ENCODE data around the gene SVIL. TPM values are rescaled to one million over a fixed set of nuclear protein-coding genes. Genes with fewer than 3 reads are reported as not detected.

SVIL gene
- total RNA-seq, 2 experiments from 2014 or later = 10.3 to 12.8 TPM

DNA sequence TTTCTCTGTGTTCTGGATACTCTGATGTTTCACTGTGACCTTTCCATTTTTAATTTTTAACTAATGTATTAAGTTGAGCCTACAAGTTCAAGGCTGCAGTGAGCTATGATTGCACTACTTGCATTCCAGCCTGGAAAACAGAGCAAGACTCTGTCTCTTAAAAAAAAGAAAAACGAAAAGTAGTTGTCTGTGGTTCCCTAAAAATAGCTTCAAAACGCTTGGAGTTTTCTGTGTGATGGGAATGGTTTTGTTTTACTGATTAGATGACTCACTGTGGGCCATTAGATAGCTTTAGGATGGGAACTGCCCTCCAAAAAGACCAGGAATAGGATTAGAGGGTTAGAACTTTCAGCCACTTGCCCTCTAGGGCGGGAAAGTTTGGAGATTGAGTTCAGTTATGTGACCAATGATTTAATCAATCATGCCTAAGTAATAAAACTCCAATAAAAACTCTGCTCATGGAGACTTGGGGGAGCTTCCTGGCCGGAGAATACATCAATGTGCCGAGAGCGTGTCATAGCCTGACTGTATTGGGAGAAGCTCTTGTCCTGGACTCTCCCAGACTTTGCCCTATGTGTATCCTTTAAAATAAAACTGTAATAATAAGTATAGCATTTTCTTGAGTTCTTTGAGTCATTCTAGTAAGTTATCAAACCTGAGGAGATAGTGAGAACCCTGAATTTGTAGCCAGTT lies 198.8 kb downstream of the SVIL start:
- Mint-ChIP-seq H3K4me1 (no peaks in the 10 kb centered on the region), H3K27ac (no peak overlapping the region), H3K27me3 (no peaks in the 10 kb centered on the region), H3K36me3 (ENCODE audit: low read depth) (peaks cover 17% of the 10 kb centered on the region), H3K9me3 (peaks cover 11% of the 10 kb centered on the region), H3K4me3 (no peak overlapping the region)
- CTCF ChIA-PET = interaction anchor here (0.6 kb wide), 1 partner anchor 629 kb away, joined by 3 read pairs; no protein-coding TSS in a partner anchor
- POLR2A ChIA-PET = no interaction called here
- no peak for DNase-seq

DNA sequence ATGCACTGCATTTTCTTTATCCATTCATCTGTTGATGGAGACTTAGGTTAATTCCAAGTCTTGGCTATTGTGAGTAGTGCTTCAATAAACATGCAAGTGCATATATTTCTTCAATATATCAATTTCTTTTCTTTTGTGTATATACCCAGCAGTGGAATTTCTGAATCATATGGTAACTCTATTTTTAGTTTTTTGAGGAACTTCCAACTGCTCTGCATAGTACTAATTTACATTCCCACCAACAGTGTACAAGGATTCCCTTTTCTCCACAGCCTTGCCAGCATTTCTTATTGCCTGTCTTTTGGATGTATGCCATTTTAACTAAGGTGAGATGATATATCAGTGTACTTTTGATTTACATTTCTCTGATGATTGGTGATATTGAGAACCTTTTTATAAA lies 200.7 kb downstream of the SVIL start:
- POLR2A ChIA-PET = no interaction called here
- Mint-ChIP-seq H3K36me3 (ENCODE audit: low read depth) (peaks cover 11% of the 10 kb centered on the region), H3K27me3 (no peaks in the 10 kb centered on the region)

DNA sequence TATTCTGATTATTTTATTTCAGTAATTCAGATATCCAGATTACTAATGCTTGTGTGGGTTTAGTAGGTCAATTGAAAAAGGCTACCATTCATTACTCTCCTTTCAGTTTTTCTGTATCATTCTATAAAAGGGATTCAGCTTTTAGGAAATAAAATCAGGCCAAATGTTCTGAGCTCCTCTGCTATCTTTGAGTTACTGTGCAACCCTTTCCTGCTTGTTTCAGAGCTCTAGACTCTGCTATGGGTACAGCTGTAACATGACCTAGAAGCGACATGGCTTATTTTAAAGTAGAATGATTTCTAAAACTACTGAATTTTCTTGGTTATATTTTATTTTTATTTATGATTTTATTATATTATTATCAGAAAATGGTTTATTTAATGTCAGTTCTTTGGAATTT lies 203.1 kb downstream of the SVIL start:
- no peak overlapping the region for H3K27ac Mint-ChIP-seq
- CTCF ChIA-PET = interaction anchor here (1.0 kb wide), 1 partner anchor 14 kb away, joined by 3 read pairs; no protein-coding TSS in a partner anchor
- no peaks in the 10 kb centered on the region for H3K27me3 Mint-ChIP-seq
- DNase-seq = no peak
- peaks cover 3% of the 10 kb centered on the region for H3K36me3 Mint-ChIP-seq (ENCODE audit: low read depth)
- no peaks in the 10 kb centered on the region for H3K9me3 Mint-ChIP-seq
- no peaks in the 10 kb centered on the region for H3K4me1 Mint-ChIP-seq
- no peak overlapping the region for H3K4me3 Mint-ChIP-seq
- POLR2A ChIA-PET = no interaction called here

More for the DNA sequence above, 200.7 kb downstream of the SVIL start:
- no peak overlapping the region for H3K27ac Mint-ChIP-seq
- no peaks in the 10 kb centered on the region for H3K4me1 Mint-ChIP-seq
- peaks cover 7% of the 10 kb centered on the region for H3K9me3 Mint-ChIP-seq
- CTCF ChIA-PET = interaction anchor here (0.9 kb wide), 1 partner anchor 12 kb away, joined by 4 read pairs; no protein-coding TSS in a partner anchor
- H3K4me3 Mint-ChIP-seq = no peak overlapping the region
- no peak for DNase-seq

- no peak for DNase-seq
- Mint-ChIP-seq H3K27ac (no peak overlapping the region), H3K36me3 (ENCODE audit: low read depth) (no peaks in the 10 kb centered on the region), H3K4me1 (no peaks in the 10 kb centered on the region), H3K4me3 (no peak overlapping the region), H3K9me3 (no peaks in the 10 kb centered on the region), H3K27me3 (no peaks in the 10 kb centered on the region)
- CTCF ChIA-PET = interaction anchor here (0.6 to 1.6 kb wide), 3 partner anchors 15 to 44 kb away, joined by 3 to 4 read pairs (median 3); no protein-coding TSS in a partner anchor
- POLR2A ChIA-PET = no interaction called here
These were observed 204.7 kb downstream of the SVIL start for GRCh38 chr10:29430101-29430500.

- POLR2A ChIA-PET = no interaction called here
These were observed 206.3 kb downstream of the SVIL start for GRCh38 chr10:29428486-29428885.

GRCh38 chr10:29427667-29428066 lies 207.1 kb downstream of the SVIL start:
- no peak overlapping the region for H3K4me3 Mint-ChIP-seq
- ChIA-PET CTCF (no interaction called here), POLR2A (no interaction called here)
- H3K27me3 Mint-ChIP-seq = no peaks in the 10 kb centered on the region
- H3K36me3 Mint-ChIP-seq (ENCODE audit: low read depth) = peaks cover 6% of the 10 kb centered on the region
- H3K9me3 Mint-ChIP-seq = no peaks in the 10 kb centered on the region
- no peak for DNase-seq
- no peaks in the 10 kb centered on the region for H3K4me1 Mint-ChIP-seq
- no peak overlapping the region for H3K27ac Mint-ChIP-seq

More at GRCh38 chr10:29428486-29428885, 206.3 kb downstream of the SVIL start:
- Mint-ChIP-seq H3K4me3 (no peak overlapping the region), H3K9me3 (no peaks in the 10 kb centered on the region), H3K36me3 (ENCODE audit: low read depth) (peaks cover 5% of the 10 kb centered on the region), H3K27ac (no peak overlapping the region), H3K27me3 (no peaks in the 10 kb centered on the region), H3K4me1 (no peaks in the 10 kb centered on the region)
- DNase-seq = no peak
- CTCF ChIA-PET = interaction anchor here (1.0 to 1.6 kb wide), 2 partner anchors 18 to 20 kb away, joined by 3 to 4 read pairs; no protein-coding TSS in a partner anchor

DNA sequence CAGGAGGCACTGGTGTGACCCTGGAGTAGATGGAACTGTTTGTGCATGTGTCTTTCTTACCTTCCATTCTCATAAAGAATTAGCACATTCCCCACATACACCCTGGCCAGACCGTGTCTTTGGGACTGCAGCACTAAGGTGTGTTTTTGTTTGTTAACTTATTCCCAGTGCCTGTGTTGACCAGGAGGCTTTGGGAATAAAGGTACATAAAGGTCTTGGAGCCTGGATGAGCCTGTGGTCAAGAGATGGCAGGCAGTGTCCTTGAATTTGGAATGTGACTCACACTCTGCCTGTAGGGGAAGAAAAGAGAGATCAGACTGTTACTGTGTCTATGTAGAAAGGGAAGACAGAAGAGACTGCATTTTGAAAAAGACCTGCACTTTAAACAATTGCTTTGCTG lies 208.4 kb downstream of the SVIL start:
- H3K4me3 Mint-ChIP-seq = no peak overlapping the region
- H3K36me3 Mint-ChIP-seq (ENCODE audit: low read depth) = peaks cover 17% of the 10 kb centered on the region
- ChIA-PET CTCF (no interaction called here), POLR2A (no interaction called here)
- no peak overlapping the region for H3K27ac Mint-ChIP-seq
- no peak for DNase-seq
- H3K4me1 Mint-ChIP-seq = no peaks in the 10 kb centered on the region
- H3K27me3 Mint-ChIP-seq = no peaks in the 10 kb centered on the region
- H3K9me3 Mint-ChIP-seq = no peaks in the 10 kb centered on the region

DNA sequence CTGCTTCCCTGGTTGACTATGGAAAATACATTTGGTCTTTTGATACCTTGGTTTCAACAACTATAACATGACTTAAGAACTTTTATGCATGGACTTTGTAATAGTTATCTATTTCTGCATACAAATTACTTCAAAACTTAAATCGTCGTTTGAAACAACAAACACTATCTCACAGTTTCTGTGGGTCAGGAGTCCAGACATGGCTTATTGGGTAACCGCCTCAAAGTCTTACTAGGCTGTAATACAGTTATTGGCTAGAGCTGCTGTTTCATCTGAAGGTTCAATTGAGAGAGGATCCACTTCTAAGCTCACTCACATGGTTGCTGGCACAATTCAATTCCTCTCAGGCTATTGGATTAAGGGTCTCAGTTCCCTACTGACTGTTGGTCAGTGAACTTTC lies 210.8 kb downstream of the SVIL start:
- peaks cover 29% of the 10 kb centered on the region for H3K36me3 Mint-ChIP-seq (ENCODE audit: low read depth)
- H3K4me1 Mint-ChIP-seq = no peaks in the 10 kb centered on the region
- ChIA-PET POLR2A (no interaction called here), CTCF (interaction anchor here (1.1 kb wide), 1 partner anchor 24 kb away, joined by 3 read pairs; no protein-coding TSS in a partner anchor)
- DNase-seq = no peak
- H3K9me3 Mint-ChIP-seq = no peaks in the 10 kb centered on the region
- H3K4me3 Mint-ChIP-seq = no peak overlapping the region
- no peaks in the 10 kb centered on the region for H3K27me3 Mint-ChIP-seq
- no peak overlapping the region for H3K27ac Mint-ChIP-seq

GRCh38 chr10:29420744-29421143 lies 214.0 kb downstream of the SVIL start:
- Mint-ChIP-seq H3K36me3 (ENCODE audit: low read depth) (peaks cover 43% of the 10 kb centered on the region), H3K4me3 (no peak overlapping the region), H3K27ac (no peak overlapping the region), H3K27me3 (no peaks in the 10 kb centered on the region), H3K4me1 (no peaks in the 10 kb centered on the region), H3K9me3 (no peaks in the 10 kb centered on the region)
- POLR2A ChIA-PET = no interaction called here
- CTCF ChIA-PET = interaction anchor here (0.8 to 1.2 kb wide), 3 partner anchors 25 to 76 kb away, joined by 3 read pairs; no protein-coding TSS in a partner anchor
- no peak for DNase-seq

DNA sequence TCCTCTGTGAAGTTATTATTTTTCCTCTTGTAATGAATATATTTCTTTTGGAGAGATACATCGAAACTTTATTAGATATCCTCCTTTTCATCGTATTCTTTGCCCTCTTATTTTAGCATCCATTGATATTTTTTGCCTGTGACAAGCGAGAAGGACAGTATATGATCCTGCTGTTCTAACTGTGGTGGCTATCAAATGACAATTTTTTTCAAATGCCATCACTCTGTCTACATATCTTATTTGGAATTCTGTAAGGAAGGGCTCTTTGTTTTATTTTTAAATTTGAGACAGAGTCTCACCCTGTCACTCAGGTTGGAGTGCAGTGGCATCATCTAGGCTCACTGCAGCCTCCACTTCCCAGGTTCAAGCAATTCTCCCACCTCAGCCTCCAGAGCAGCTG lies 217.4 kb downstream of the SVIL start:
- CTCF ChIA-PET = interaction anchor here (0.5 kb wide), 1 partner anchor 901 kb away, joined by 3 read pairs; no protein-coding TSS in a partner anchor
- Mint-ChIP-seq H3K9me3 (no peaks in the 10 kb centered on the region), H3K36me3 (ENCODE audit: low read depth) (peaks cover 38% of the 10 kb centered on the region)

GRCh38 chr10:29415876-29416275 lies 218.9 kb downstream of the SVIL start:
- peaks cover 18% of the 10 kb centered on the region for H3K4me1 Mint-ChIP-seq
- CTCF ChIA-PET = no interaction called here
- no peaks in the 10 kb centered on the region for H3K9me3 Mint-ChIP-seq
- H3K36me3 Mint-ChIP-seq (ENCODE audit: low read depth) = peaks cover 25% of the 10 kb centered on the region
- no peaks in the 10 kb centered on the region for H3K27me3 Mint-ChIP-seq
- POLR2A ChIA-PET = no interaction called here
- H3K4me3 Mint-ChIP-seq = no peak overlapping the region
- no peak overlapping the region for H3K27ac Mint-ChIP-seq
- no peak for DNase-seq

More for the DNA sequence above, 217.4 kb downstream of the SVIL start:
- no peak overlapping the region for H3K27ac Mint-ChIP-seq
- POLR2A ChIA-PET = no interaction called here
- peaks cover 10% of the 10 kb centered on the region for H3K4me1 Mint-ChIP-seq
- H3K27me3 Mint-ChIP-seq = no peaks in the 10 kb centered on the region
- H3K4me3 Mint-ChIP-seq = no peak overlapping the region
- DNase-seq = no peak

DNA sequence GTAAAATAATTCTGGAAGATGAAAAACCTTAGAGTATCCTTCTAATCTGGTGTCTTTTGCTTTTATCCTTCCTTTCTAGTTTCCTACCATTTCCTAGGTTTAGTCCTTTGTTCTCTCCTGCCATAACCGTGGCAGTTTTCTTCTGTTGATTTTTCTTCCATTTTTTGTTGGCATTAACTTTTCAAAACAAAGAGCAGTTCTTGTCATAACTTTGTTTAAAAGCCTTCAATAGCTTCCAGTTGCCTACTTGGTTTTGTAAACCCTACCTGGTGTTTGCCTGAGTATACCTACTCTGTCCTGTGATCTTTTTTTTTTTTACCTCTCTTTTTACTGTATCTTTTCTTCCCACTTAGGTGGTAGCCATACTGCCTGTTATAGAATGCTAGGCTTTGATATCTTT lies 220.3 kb downstream of the SVIL start:
- H3K9me3 Mint-ChIP-seq = no peaks in the 10 kb centered on the region
- no peak overlapping the region for H3K4me3 Mint-ChIP-seq
- H3K36me3 Mint-ChIP-seq (ENCODE audit: low read depth) = peaks cover 19% of the 10 kb centered on the region
- H3K4me1 Mint-ChIP-seq = peaks cover 23% of the 10 kb centered on the region
- no peaks in the 10 kb centered on the region for H3K27me3 Mint-ChIP-seq
- POLR2A ChIA-PET = no interaction called here
- CTCF ChIA-PET = no interaction called here
- DNase-seq = no peak
- H3K27ac Mint-ChIP-seq = no peak overlapping the region

DNA sequence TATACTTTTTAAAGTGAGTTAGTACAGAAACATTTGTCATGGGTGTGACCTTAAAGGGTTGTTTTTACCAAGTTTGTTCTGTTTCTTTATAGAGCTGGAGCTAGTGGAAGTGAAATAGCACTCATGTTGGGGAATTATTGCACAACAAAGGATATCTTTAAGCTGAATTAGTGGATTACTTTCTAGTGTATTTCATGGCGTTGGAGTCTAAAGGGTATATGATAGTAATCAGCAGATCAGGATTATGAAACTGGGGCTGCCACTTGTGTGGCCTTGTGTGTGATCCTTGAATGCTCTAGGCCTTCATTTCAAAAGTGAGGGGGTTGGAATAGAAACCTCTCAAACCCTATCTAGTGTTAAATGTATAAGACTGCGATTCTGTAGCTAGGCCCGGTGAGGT lies 222.3 kb downstream of the SVIL start:
- Mint-ChIP-seq H3K27ac (no peak overlapping the region), H3K4me1 (peaks cover 29% of the 10 kb centered on the region), H3K36me3 (ENCODE audit: low read depth) (peaks cover 14% of the 10 kb centered on the region), H3K4me3 (no peak overlapping the region), H3K9me3 (peaks cover 5% of the 10 kb centered on the region), H3K27me3 (no peaks in the 10 kb centered on the region)
- no peak for DNase-seq
- POLR2A ChIA-PET = no interaction called here
- CTCF ChIA-PET = no interaction called here
